Stomach (tissue), 4 donors: ENCODE measurements around the gene RBM14.

Source experiments
- CTCF ChIP-seq, 7 experiments: fragments of 450-650 bp in 4 of 7; fragments of 200-600 bp in 3 of 7; sonication (generic) in 3 of 7; IDR thresholded peaks; one replicate each; pipeline ENCODE4 v1.5.1; 2016 to 2019; ENCODE audit warnings: antibody characterized with exemption in 7 of 7, control low read depth in 2 of 7, mild to moderate bottlenecking in 1 of 7
- EP300 ChIP-seq: sonication (generic); formaldehyde crosslinking; IDR thresholded peaks from one replicate; pipeline ENCODE4 v1.6.1; 2017; ENCODE audit warnings: antibody characterized with exemption
- POLR2A ChIP-seq, 4 donors: fragments of 450-650 bp; IDR thresholded peaks; one replicate each; pipeline ENCODE4 v1.6.1; 2016; ENCODE audit warnings: antibody characterized with exemption in 4 of 4, control low read depth in 2 of 4, mild to moderate bottlenecking in 1 of 4, moderate library complexity in 1 of 4

GRCh38 chr11:66579017-66579606 lies 37.3 kb upstream of the RBM14 start:
- TF ChIP-seq POLR2A (IDR thresholded peaks at IDR 0.05) (no peak), CTCF (IDR thresholded peaks at IDR 0.05) (peak in 5 of 7 experiments; percentile 74 to 85 (median 78)), EP300 (no peak)
